ENCODE results near the gene DENR.

The DENR gene

GRCh38 chr12:122732170-122732569 is 20.5 kb upstream of the DENR start:
- no peak for DNase-seq
- in situ Hi-C loops (cut with MboI; ENCODE audit: low pct_unique_long_range_greater_than_20kb, low sequenced_read_pairs): loop anchor here (25.0 kb wide), 1 partner anchor 95 kb away; no protein-coding TSS in a partner anchor

- DNase-seq: no peak
- in situ Hi-C loops (cut with MboI; ENCODE audit: low pct_unique_long_range_greater_than_20kb, low sequenced_read_pairs): loop anchor here (25.0 kb wide), 1 partner anchor 95 kb away; no protein-coding TSS in a partner anchor
Observed at GRCh38 chr12:122732611-122733010, 20.0 kb upstream of the DENR start.

GRCh38 chr12:122738571-122738970 is 14.1 kb upstream of the DENR start:
- in situ Hi-C loops (cut with MboI; ENCODE audit: low pct_unique_long_range_greater_than_20kb, low sequenced_read_pairs): loop anchor here (25.0 kb wide), 1 partner anchor 101 kb away; no protein-coding TSS in a partner anchor
- no peak for DNase-seq

- no peak for DNase-seq
- in situ Hi-C loops (cut with MboI; ENCODE audit: low pct_unique_long_range_greater_than_20kb, low sequenced_read_pairs): loop anchor here (25.0 kb wide), 1 partner anchor 103 kb away; no protein-coding TSS in a partner anchor
Observed at GRCh38 chr12:122740351-122740750, 12.3 kb upstream of the DENR start.

- in situ Hi-C loops (cut with MboI; ENCODE audit: low pct_unique_long_range_greater_than_20kb, low sequenced_read_pairs): loop anchor here (25.0 kb wide), 1 partner anchor 107 kb away; no protein-coding TSS in a partner anchor
- DNase-seq: no peak
Observed at GRCh38 chr12:122743895-122744525, 8.6 kb upstream of the DENR start.

GRCh38 chr12:122747224-122748135 is 5.1 kb upstream of the DENR start:
- no peak for DNase-seq
- in situ Hi-C loops (cut with MboI; ENCODE audit: low pct_unique_long_range_greater_than_20kb, low sequenced_read_pairs): loop anchor here (25.0 kb wide), 1 partner anchor 110 kb away; no protein-coding TSS in a partner anchor

- no peak for DNase-seq
- in situ Hi-C loops (cut with MboI; ENCODE audit: low pct_unique_long_range_greater_than_20kb, low sequenced_read_pairs): loop anchor here (25.0 kb wide), 2 partner anchors 112 to 237 kb away; partner anchors contain the start of gene ZCCHC8
Observed at GRCh38 chr12:122749569-122750332, 2.9 kb upstream of the DENR start.

- DNase-seq: peak; percentile 48
- in situ Hi-C loops (cut with MboI; ENCODE audit: low pct_unique_long_range_greater_than_20kb, low sequenced_read_pairs): loop anchor here (25.0 kb wide), 1 partner anchor 239 kb away; the partner anchor contains the start of gene ZCCHC8
Observed at GRCh38 chr12:122750781-122751515, 1.7 kb upstream of the DENR start.

GRCh38 chr12:122753319-122753650 is 661 bp downstream of the DENR start:
- DNase-seq: peak; percentile 53
- in situ Hi-C loops (cut with MboI; ENCODE audit: low pct_unique_long_range_greater_than_20kb, low sequenced_read_pairs): loop anchor here (25.0 kb wide), 1 partner anchor 241 kb away; the partner anchor contains the start of gene ZCCHC8

GRCh38 chr12:122754790-122755189 is 2.2 kb downstream of the DENR start:
- in situ Hi-C loops (cut with MboI; ENCODE audit: low pct_unique_long_range_greater_than_20kb, low sequenced_read_pairs): loop anchor here (25.0 kb wide), 1 partner anchor 242 kb away; the partner anchor contains the start of gene ZCCHC8
- no peak for DNase-seq

GRCh38 chr12:122757568-122757967 is 4.9 kb downstream of the DENR start:
- no peak for DNase-seq
- in situ Hi-C loops (cut with MboI; ENCODE audit: low pct_unique_long_range_greater_than_20kb, low sequenced_read_pairs): loop anchor here (25.0 kb wide), 1 partner anchor 245 kb away; the partner anchor contains the start of gene ZCCHC8

- in situ Hi-C loops (cut with MboI; ENCODE audit: low pct_unique_long_range_greater_than_20kb, low sequenced_read_pairs): no loop called here
- DNase-seq: no peak
Observed at GRCh38 chr12:122785503-122785902, 32.9 kb downstream of the DENR start.

GRCh38 chr12:122788387-122788786 is 35.8 kb downstream of the DENR start:
- in situ Hi-C loops (cut with MboI; ENCODE audit: low pct_unique_long_range_greater_than_20kb, low sequenced_read_pairs): no loop called here
- no peak for DNase-seq

- DNase-seq: no peak
- in situ Hi-C loops (cut with MboI; ENCODE audit: low pct_unique_long_range_greater_than_20kb, low sequenced_read_pairs): no loop called here
Observed at GRCh38 chr12:122789637-122790036, 37.0 kb downstream of the DENR start.

- no peak for DNase-seq
- in situ Hi-C loops (cut with MboI; ENCODE audit: low pct_unique_long_range_greater_than_20kb, low sequenced_read_pairs): no loop called here
Observed at GRCh38 chr12:122790393-122791075, 37.9 kb downstream of the DENR start.

GRCh38 chr12:122793685-122794106 is 41.1 kb downstream of the DENR start:
- in situ Hi-C loops (cut with MboI; ENCODE audit: low pct_unique_long_range_greater_than_20kb, low sequenced_read_pairs): no loop called here

GRCh38 chr12:122795807-122796206 is 43.2 kb downstream of the DENR start:
- in situ Hi-C loops (cut with MboI; ENCODE audit: low pct_unique_long_range_greater_than_20kb, low sequenced_read_pairs): no loop called here

More at GRCh38 chr12:122793685-122794106, 41.1 kb downstream of the DENR start:
- peak; percentile 69 for DNase-seq

More at GRCh38 chr12:122795807-122796206, 43.2 kb downstream of the DENR start:
- no peak for DNase-seq

Data from KBM-7 (cell line).